ENCODE results near the gene LMX1B.

Gene LMX1B

GRCh38 chr9:126586236-126586635, 27.5 kb upstream of the LMX1B start:
- Histone ChIP-seq H3K36me3 (ENCODE audit: insufficient read depth, low read length) (no peaks in the 10 kb centered on the region), H3K79me2 (ENCODE audit: control insufficient read depth, insufficient read depth, low read length, unreplicated experiment) (no peaks in the 10 kb centered on the region), H2AFZ (ENCODE audit: low read length, unreplicated experiment) (no peak overlapping the region), H3K4me3 (ENCODE audit: low read depth, low read length) (no peak overlapping the region), H3K4me1 (ENCODE audit: control insufficient read depth, insufficient read depth, low read length, unreplicated experiment) (no peaks in the 10 kb centered on the region), H3K27ac (ENCODE audit: low read depth, low read length) (no peak overlapping the region), H3K27me3 (ENCODE audit: insufficient read depth, low read length) (peaks cover 87% of the 10 kb centered on the region)

GRCh38 chr9:126587187-126588185, 26.2 kb upstream of the LMX1B start:
- Histone ChIP-seq H3K27me3 (ENCODE audit: insufficient read depth, low read length) (peaks cover 87% of the 10 kb centered on the region), H3K4me1 (ENCODE audit: control insufficient read depth, insufficient read depth, low read length, unreplicated experiment) (no peaks in the 10 kb centered on the region), H3K27ac (ENCODE audit: low read depth, low read length) (no peak overlapping the region), H3K79me2 (ENCODE audit: control insufficient read depth, insufficient read depth, low read length, unreplicated experiment) (no peaks in the 10 kb centered on the region), H2AFZ (ENCODE audit: low read length, unreplicated experiment) (no peak overlapping the region), H3K36me3 (ENCODE audit: insufficient read depth, low read length) (no peaks in the 10 kb centered on the region), H3K4me3 (ENCODE audit: low read depth, low read length) (no peak overlapping the region)

- Histone ChIP-seq H3K36me3 (ENCODE audit: insufficient read depth, low read length) (no peaks in the 10 kb centered on the region), H2AFZ (ENCODE audit: low read length, unreplicated experiment) (no peak overlapping the region), H3K4me1 (ENCODE audit: control insufficient read depth, insufficient read depth, low read length, unreplicated experiment) (no peaks in the 10 kb centered on the region), H3K27me3 (ENCODE audit: insufficient read depth, low read length) (peaks cover 84% of the 10 kb centered on the region), H3K4me3 (ENCODE audit: low read depth, low read length) (no peak overlapping the region), H3K79me2 (ENCODE audit: control insufficient read depth, insufficient read depth, low read length, unreplicated experiment) (no peaks in the 10 kb centered on the region), H3K27ac (ENCODE audit: low read depth, low read length) (no peak overlapping the region)
These were observed 25.1 kb upstream of the LMX1B start for GRCh38 chr9:126588491-126589168.

GRCh38 chr9:126589349-126589748, 24.4 kb upstream of the LMX1B start:
- H3K79me2 ChIP-seq (ENCODE audit: control insufficient read depth, insufficient read depth, low read length, unreplicated experiment) = no peaks in the 10 kb centered on the region
- H3K36me3 ChIP-seq (ENCODE audit: insufficient read depth, low read length) = no peaks in the 10 kb centered on the region
- H3K27me3 ChIP-seq (ENCODE audit: insufficient read depth, low read length) = peaks cover 85% of the 10 kb centered on the region
- no peaks in the 10 kb centered on the region for H3K4me1 ChIP-seq (ENCODE audit: control insufficient read depth, insufficient read depth, low read length, unreplicated experiment)
- no peak overlapping the region for H3K4me3 ChIP-seq (ENCODE audit: low read depth, low read length)
- H3K27ac ChIP-seq (ENCODE audit: low read depth, low read length) = no peak overlapping the region
- no peak overlapping the region for H2AFZ ChIP-seq (ENCODE audit: low read length, unreplicated experiment)

GRCh38 chr9:126591083-126591482, 22.6 kb upstream of the LMX1B start:
- Histone ChIP-seq H2AFZ (ENCODE audit: low read length, unreplicated experiment) (no peak overlapping the region), H3K4me3 (ENCODE audit: low read depth, low read length) (no peak overlapping the region), H3K27me3 (ENCODE audit: insufficient read depth, low read length) (peaks cover 86% of the 10 kb centered on the region), H3K27ac (ENCODE audit: low read depth, low read length) (no peak overlapping the region), H3K79me2 (ENCODE audit: control insufficient read depth, insufficient read depth, low read length, unreplicated experiment) (no peaks in the 10 kb centered on the region), H3K36me3 (ENCODE audit: insufficient read depth, low read length) (no peaks in the 10 kb centered on the region), H3K4me1 (ENCODE audit: control insufficient read depth, insufficient read depth, low read length, unreplicated experiment) (no peaks in the 10 kb centered on the region)

- no peak overlapping the region for H3K4me3 ChIP-seq (ENCODE audit: low read depth, low read length)
- no peaks in the 10 kb centered on the region for H3K79me2 ChIP-seq (ENCODE audit: control insufficient read depth, insufficient read depth, low read length, unreplicated experiment)
- H3K4me1 ChIP-seq (ENCODE audit: control insufficient read depth, insufficient read depth, low read length, unreplicated experiment) = no peaks in the 10 kb centered on the region
- no peak overlapping the region for H3K27ac ChIP-seq (ENCODE audit: low read depth, low read length)
- no peaks in the 10 kb centered on the region for H3K36me3 ChIP-seq (ENCODE audit: insufficient read depth, low read length)
- peaks cover 86% of the 10 kb centered on the region for H3K27me3 ChIP-seq (ENCODE audit: insufficient read depth, low read length)
- H2AFZ ChIP-seq (ENCODE audit: low read length, unreplicated experiment) = no peak overlapping the region
These were observed 21.8 kb upstream of the LMX1B start for GRCh38 chr9:126591922-126592321.

- no peaks in the 10 kb centered on the region for H3K4me1 ChIP-seq (ENCODE audit: control insufficient read depth, insufficient read depth, low read length, unreplicated experiment)
- H3K4me3 ChIP-seq (ENCODE audit: low read depth, low read length) = no peak overlapping the region
- H2AFZ ChIP-seq (ENCODE audit: low read length, unreplicated experiment) = no peak overlapping the region
- H3K27ac ChIP-seq (ENCODE audit: low read depth, low read length) = no peak overlapping the region
- H3K79me2 ChIP-seq (ENCODE audit: control insufficient read depth, insufficient read depth, low read length, unreplicated experiment) = no peaks in the 10 kb centered on the region
- peaks cover 86% of the 10 kb centered on the region for H3K27me3 ChIP-seq (ENCODE audit: insufficient read depth, low read length)
- no peaks in the 10 kb centered on the region for H3K36me3 ChIP-seq (ENCODE audit: insufficient read depth, low read length)
These were observed 21.3 kb upstream of the LMX1B start for GRCh38 chr9:126592461-126592860.

GRCh38 chr9:126595982-126596381, 17.7 kb upstream of the LMX1B start:
- Histone ChIP-seq H3K4me1 (ENCODE audit: control insufficient read depth, insufficient read depth, low read length, unreplicated experiment) (no peaks in the 10 kb centered on the region), H3K4me3 (ENCODE audit: low read depth, low read length) (no peak overlapping the region), H2AFZ (ENCODE audit: low read length, unreplicated experiment) (no peak overlapping the region), H3K79me2 (ENCODE audit: control insufficient read depth, insufficient read depth, low read length, unreplicated experiment) (no peaks in the 10 kb centered on the region), H3K36me3 (ENCODE audit: insufficient read depth, low read length) (no peaks in the 10 kb centered on the region), H3K27ac (ENCODE audit: low read depth, low read length) (no peak overlapping the region), H3K27me3 (ENCODE audit: insufficient read depth, low read length) (peaks cover 92% of the 10 kb centered on the region)

- Histone ChIP-seq H3K79me2 (ENCODE audit: control insufficient read depth, insufficient read depth, low read length, unreplicated experiment) (no peaks in the 10 kb centered on the region), H3K4me1 (ENCODE audit: control insufficient read depth, insufficient read depth, low read length, unreplicated experiment) (no peaks in the 10 kb centered on the region), H3K27ac (ENCODE audit: low read depth, low read length) (no peak overlapping the region), H3K36me3 (ENCODE audit: insufficient read depth, low read length) (no peaks in the 10 kb centered on the region), H3K27me3 (ENCODE audit: insufficient read depth, low read length) (peaks cover 78% of the 10 kb centered on the region), H2AFZ (ENCODE audit: low read length, unreplicated experiment) (no peak overlapping the region), H3K4me3 (ENCODE audit: low read depth, low read length) (no peak overlapping the region)
These were observed 14.6 kb upstream of the LMX1B start for GRCh38 chr9:126599047-126599650.

GRCh38 chr9:126604059-126605055, 9.4 kb upstream of the LMX1B start:
- Histone ChIP-seq H2AFZ (ENCODE audit: low read length, unreplicated experiment) (no peak overlapping the region), H3K79me2 (ENCODE audit: control insufficient read depth, insufficient read depth, low read length, unreplicated experiment) (no peaks in the 10 kb centered on the region), H3K36me3 (ENCODE audit: insufficient read depth, low read length) (no peaks in the 10 kb centered on the region), H3K4me1 (ENCODE audit: control insufficient read depth, insufficient read depth, low read length, unreplicated experiment) (no peaks in the 10 kb centered on the region), H3K27me3 (ENCODE audit: insufficient read depth, low read length) (peaks cover 56% of the 10 kb centered on the region), H3K27ac (ENCODE audit: low read depth, low read length) (no peak overlapping the region), H3K4me3 (ENCODE audit: low read depth, low read length) (no peak overlapping the region)
